GM19455 (cell line): ENCODE results near the gene NOBOX.
"Not testable (repeated sequence)": the region's sequence is repeated elsewhere in the genome, so short reads cannot be mapped to it uniquely, and the experiment has no call there.

Experiments used
- ATAC-seq: cut with Tn5 transposase; IDR thresholded peaks from one replicate; pipeline ENCODE4 v1.9.1; 2021; ENCODE audit not compliant: unreplicated experiment

The NOBOX gene

DNA sequence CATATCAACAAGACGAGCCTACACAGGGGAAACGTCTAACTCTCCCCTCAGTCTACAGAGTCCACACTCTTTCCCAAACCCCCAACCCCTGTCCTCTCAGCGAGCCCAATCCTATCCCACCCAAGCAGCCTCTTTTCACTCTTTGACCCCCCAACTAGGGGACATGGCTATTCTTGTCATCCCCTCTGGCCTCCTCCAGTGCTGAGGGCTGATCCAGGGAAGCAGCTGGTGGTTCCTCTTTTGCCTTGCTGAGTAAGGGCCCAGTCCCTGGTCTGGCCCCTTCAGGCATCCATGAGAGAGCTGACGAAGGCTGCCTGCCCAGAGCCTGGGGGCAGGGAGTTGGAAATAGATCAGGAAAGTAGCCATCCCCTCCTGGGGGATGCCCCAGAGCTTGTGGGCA lies 6.4 kb downstream of the NOBOX start:
- ATAC-seq = no peak

DNA sequence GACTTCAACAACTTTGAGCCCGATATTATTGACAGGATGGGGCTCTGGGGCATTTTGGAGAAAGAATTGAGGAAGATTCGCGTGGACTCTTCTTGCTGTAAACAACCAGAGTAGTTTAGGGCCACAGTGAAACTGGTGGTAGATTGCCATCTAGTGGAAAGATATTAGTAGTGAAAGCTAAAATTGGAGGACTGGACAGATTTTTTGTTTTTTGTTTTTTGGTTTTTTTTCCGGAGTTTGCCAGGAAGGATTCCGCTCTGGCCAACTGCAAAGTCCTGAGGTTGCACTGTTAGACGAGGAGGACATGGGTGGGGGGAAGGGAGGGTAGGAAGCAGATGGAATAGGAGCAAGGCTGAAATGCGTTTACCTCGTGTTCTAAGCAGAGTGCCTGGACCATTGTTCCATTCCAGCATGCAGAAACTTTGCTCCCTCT lies 11.7 kb downstream of the NOBOX start:
- peak; percentile 81 for ATAC-seq

- ATAC-seq = no peak
Measured at GRCh38 chr7:144391014-144391413, 12.5 kb downstream of the NOBOX start.

DNA sequence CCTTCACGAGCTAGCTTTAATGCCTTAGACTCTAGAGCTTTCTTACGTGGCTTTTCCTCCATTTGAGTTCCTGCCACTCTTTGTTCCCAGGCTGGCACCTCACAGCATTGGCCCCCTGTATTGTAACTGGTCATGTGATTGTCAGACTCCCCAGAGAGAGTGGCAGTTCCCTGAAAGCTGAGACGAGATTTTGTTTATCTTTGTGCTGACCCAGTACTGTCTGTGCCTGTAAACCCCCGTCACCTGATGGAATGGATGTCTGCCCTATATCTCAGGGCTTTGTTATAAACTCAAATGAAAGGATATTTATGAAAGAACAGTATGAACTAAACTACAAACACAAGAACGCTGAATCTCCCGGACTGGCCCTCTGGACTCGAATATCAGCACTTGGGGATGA lies 13.0 kb downstream of the NOBOX start:
- no peak for ATAC-seq

DNA sequence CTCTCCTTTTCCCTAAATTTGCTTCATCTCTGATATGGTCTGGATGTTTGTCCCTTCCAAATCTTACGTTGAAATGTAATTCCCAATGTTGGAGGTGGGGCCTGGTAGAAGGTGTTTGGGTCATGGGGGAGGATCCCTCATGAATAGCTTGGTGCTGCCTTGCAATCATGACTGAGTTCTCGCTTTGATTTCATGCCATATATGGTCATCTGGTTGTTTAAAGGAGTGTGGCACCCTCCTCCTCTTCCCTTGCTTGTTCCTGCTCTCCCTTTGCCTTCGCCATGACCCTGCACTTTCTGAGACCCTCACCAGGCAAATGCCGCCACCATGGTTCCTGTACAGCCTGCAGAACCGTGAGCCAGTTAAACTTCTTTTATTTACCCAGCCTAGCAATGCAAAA lies 14.5 kb downstream of the NOBOX start:
- ATAC-seq = no peak

DNA sequence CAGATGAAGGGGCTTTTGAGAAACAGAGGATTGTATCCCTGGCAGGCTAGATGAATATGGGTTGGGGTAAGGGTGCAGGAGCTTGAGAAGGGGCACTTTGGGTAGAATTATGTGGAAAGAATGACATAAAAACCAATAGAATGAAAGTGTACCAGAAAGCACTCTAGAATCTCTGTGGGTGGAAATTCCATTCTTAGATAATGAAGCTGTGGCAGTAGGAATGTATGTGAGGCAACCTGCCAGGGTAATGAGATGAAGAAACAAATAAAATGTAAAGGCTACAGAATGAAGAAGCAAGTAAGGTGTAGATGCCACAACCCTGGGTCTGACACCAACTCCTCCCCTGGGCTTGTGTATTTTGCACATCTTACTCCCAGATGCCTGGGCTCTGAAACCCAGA lies 16.8 kb downstream of the NOBOX start:
- no peak for ATAC-seq

GRCh38 chr7:144384555-144385245 lies 18.8 kb downstream of the NOBOX start:
- no peak for ATAC-seq

DNA sequence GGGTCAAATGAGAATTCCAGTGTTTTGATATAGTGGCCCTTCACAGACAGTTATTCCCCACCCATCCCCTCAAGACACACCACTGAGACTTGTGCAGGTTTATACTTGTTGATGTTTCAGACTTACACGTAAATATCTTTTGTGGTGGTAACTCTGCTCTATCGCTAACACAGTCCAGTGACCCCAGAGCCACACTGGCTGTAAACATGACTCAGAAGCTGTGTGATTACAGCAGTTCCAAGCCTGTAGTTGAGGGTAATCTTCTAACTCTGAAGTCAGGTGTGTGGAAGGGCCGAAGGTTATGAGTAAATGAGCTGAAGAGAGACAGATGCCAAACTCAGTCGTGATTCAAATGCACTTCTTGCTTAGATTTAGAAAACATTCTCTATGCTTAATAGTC lies 19.4 kb downstream of the NOBOX start:
- peak; percentile 56 for ATAC-seq

DNA sequence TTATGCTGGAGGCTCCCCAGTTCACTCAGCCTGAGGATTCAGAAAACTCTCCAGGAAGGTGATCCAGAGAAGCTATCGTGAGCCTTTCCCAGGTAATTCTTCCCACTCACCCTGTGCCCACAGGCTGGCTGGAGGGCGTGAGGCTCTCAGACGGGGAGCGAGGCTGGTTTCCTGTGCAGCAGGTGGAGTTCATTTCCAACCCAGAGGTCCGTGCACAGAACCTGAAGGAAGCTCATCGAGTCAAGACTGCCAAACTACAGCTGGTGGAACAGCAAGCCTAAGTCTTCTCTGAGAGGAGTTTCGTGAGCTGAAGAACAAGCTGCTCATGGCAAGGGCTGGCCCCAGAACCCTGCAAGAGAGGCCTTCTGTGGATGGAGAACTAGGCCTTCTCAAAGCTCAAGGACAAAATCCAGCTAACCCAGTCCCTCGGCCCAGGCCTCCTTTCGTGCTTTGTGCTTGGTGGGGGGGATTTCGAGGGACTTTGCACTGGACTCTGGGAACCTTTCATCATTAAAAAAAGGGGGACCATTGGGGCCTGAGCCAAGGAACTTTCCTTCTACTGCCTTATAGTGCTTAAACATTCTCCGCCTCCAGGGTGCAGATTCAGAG lies 23.6 kb downstream of the NOBOX start:
- ATAC-seq = no peak

DNA sequence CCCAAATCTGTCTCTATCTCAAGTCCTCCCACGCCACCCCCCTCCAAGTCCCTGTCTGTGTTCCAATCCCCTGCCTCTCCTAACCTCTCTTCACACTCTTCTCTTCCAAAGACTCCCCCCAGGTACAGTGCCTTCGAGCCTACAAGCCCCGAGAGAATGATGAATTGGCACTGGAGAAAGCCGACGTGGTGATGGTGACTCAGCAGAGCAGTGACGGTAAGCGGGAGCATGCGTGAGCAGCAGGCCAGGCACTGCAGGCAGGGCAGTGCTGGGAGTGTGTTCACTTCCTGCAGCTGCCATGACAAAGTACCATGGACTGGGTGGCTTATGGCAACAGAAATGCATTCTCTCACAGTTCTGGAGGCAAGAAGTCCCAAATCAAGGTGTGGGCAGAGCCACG lies 24.8 kb downstream of the NOBOX start:
- no peak for ATAC-seq

DNA sequence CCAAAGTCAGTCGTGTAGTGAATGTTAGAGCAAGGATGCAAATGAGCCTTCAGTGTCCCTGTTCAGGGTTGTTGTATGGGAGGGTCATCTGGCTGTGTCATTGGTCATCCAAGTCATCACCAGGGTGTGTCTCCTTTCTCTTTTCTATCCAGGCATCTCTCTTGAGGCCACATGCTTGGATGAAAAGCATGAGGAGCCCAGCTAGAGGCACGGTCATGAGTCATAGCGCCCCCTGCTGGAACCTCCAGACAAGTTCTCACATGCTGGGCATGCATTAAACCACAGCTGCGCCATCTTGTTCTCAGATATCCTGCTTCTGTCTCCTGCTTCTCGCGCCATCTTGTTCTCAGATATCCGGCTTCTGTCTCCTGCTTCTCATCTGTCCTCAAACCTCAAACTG lies 34.3 kb downstream of the NOBOX start:
- not testable (repeated sequence) for ATAC-seq

DNA sequence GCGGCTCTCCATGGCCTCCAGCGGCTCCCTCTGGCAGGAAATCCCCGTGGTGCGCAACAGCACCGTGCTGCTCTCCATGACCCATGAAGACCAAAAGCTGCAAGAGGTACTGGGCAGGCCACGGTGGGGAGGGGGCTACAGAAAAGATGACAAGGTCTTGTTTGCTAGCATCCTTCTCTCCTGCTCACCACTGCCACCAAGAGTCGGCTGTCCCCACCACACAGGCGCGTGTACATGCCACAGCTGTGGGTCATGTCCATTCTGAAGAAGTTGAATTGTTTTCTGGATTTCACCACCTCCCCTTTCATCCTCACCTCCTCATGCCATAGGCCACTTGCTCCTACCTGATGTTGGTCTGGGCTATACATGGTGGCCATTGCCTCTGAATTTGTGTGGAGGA lies 36.2 kb downstream of the NOBOX start:
- ATAC-seq = not testable (repeated sequence)

DNA sequence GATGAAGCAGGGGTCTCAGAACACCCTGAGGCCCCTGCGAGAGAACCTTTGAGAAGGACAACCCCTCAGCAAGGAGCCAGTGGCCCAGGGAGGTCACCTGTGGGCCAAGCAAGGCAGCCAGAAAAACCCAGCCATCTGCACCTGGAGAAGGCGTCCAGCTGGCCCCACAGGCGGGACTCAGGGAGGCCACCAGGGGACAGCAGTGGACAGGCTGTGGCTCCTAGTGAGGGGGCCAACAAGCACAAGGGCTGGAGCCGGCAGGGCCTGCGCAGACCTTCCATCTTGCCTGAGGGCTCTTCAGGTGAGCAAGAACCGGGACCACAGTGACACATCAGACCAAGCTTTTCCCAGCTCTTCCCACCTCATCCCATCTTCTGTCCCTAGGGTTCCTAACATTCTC lies 38.0 kb downstream of the NOBOX start:
- ATAC-seq = not testable (repeated sequence)

DNA sequence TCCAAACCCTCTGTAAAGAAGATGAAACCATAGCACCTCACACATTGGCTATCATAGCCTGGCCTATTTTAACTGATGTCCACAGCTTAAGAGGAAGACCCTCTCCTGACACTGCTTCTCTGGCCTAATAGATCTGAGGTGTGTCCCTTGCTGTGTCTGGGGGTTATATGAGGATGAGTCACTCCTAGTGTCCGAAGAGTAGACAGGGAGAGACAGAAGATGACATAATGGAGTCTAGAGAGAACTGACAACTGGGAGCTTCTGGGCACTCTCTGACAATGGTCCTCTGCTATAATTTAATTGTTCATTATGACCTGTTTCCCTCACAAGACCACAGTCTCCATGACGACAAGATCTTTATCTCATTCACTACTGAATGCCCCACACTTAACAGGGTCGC lies 41.4 kb downstream of the NOBOX start:
- ATAC-seq = not testable (repeated sequence)

DNA sequence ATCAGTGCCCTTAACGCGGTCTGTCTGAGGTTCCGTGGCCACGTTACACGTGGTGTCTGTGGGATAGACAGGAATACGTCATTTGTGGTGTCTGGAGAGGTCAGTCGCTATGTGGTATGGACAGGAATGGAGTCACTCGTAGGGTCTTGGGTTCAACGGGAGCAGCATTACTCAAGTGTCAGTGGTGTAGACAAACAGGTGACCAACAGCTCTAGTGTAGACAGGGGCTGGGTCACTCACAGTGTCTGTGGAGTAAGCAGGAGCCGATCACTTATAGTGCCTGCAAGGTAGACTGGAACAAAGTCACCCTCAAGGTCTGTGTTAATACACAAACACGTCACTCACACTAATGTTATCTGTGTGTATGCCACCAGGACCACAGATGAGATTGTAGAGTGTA lies 46.6 kb downstream of the NOBOX start:
- not testable (repeated sequence) for ATAC-seq

DNA sequence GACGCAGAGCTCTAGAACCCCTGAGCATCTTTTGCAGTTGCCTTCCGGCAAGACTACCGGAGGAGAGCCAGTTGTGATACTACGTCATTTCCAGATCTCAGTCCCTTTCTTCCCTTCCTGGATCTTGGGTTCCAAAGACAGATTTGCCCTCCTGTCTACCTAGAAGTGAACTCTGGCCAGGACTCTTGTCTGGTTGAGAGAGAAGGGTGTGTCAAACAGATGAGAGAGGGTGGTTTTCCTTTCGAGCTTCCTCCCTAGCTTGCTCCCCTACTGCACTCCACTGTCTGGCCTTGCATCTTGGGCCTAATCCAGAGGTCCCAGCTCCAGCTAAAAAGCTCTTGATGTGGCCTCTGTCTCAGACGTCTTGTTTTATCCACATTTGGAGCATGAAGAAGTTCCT lies 47.3 kb downstream of the NOBOX start:
- not testable (repeated sequence) for ATAC-seq

GRCh38 chr7:144355176-144355822 lies 48.2 kb downstream of the NOBOX start, which contains the start of gene ARHGEF5:
Gene ARHGEF5, plus strand, starts transcription at chr7:144355402. Its CDS starts 7,268 bp downstream, at chr7:144362670.
- peak; percentile 87 for ATAC-seq

- not testable (repeated sequence) for ATAC-seq
Measured at GRCh38 chr7:144351667-144352066, 51.8 kb downstream of the NOBOX start.

- ATAC-seq = peak; percentile 29
Measured at GRCh38 chr7:144348625-144349024, 54.9 kb downstream of the NOBOX start.
